HG02884 (cell line): ENCODE data around the gene SCFD1.
"Not testable (repeated sequence)": the region's sequence is repeated elsewhere in the genome, so short reads cannot be mapped to it uniquely, and the experiment has no call there.

Experiments
- ATAC-seq: cut with Tn5 transposase; IDR thresholded peaks from one replicate; pipeline ENCODE4 v1.9.1; 2021; ENCODE audit warnings: mild to moderate bottlenecking, moderate library complexity; ENCODE audit not compliant: unreplicated experiment

Gene SCFD1

GRCh38 chr14:30621940-30622830, at the start of gene SCFD1:
SCFD1 (plus strand) TSS chr14:30622319; CDS start chr14:30622339, 20 bp downstream.
- peak; percentile 94 for ATAC-seq

GRCh38 chr14:30572771-30573170, 49.3 kb upstream of the SCFD1 start:
- ATAC-seq = no peak

- no peak for ATAC-seq
Observed at GRCh38 chr14:30573226-30573814, 48.8 kb upstream of the SCFD1 start.

GRCh38 chr14:30573966-30574365, 48.2 kb upstream of the SCFD1 start:
- no peak for ATAC-seq

GRCh38 chr14:30574777-30575176, 47.3 kb upstream of the SCFD1 start:
- ATAC-seq = not testable (repeated sequence)

GRCh38 chr14:30576333-30576732, 45.8 kb upstream of the SCFD1 start:
- not testable (repeated sequence) for ATAC-seq

GRCh38 chr14:30580616-30581282, 41.4 kb upstream of the SCFD1 start:
- ATAC-seq = no peak

GRCh38 chr14:30581283-30581625, 40.9 kb upstream of the SCFD1 start:
- no peak for ATAC-seq

- ATAC-seq = no peak
Observed at GRCh38 chr14:30582376-30582775, 39.7 kb upstream of the SCFD1 start.

GRCh38 chr14:30584058-30584630, 38.0 kb upstream of the SCFD1 start:
- no peak for ATAC-seq

- no peak for ATAC-seq
Observed at GRCh38 chr14:30585204-30585603, 36.9 kb upstream of the SCFD1 start.

- ATAC-seq = no peak
Observed at GRCh38 chr14:30587141-30587540, 35.0 kb upstream of the SCFD1 start.

GRCh38 chr14:30588873-30589272, 33.2 kb upstream of the SCFD1 start:
- ATAC-seq = no peak

GRCh38 chr14:30596935-30597334, 25.2 kb upstream of the SCFD1 start:
- no peak for ATAC-seq

- no peak for ATAC-seq
Observed at GRCh38 chr14:30597504-30597903, 24.6 kb upstream of the SCFD1 start.

GRCh38 chr14:30600922-30601918, 20.9 kb upstream of the SCFD1 start:
- ATAC-seq = no peak

GRCh38 chr14:30603402-30603801, 18.7 kb upstream of the SCFD1 start:
- ATAC-seq = no peak

- ATAC-seq = not testable (repeated sequence)
Observed at GRCh38 chr14:30604696-30605095, 17.4 kb upstream of the SCFD1 start.

GRCh38 chr14:30607156-30607780, 14.9 kb upstream of the SCFD1 start:
- no peak for ATAC-seq

- no peak for ATAC-seq
Observed at GRCh38 chr14:30608533-30609006, 13.5 kb upstream of the SCFD1 start.
